Liver (tissue), 3 donors: ENCODE measurements around the gene SFXN5.

Source experiments
- CTCF ChIP-seq: fragments of 150-350 bp; IDR thresholded peaks from 2 replicates; pipeline ENCODE4 v1.5.1; 2017; ENCODE audit warnings: improper control_type of control experiment, low read depth, low read length; ENCODE audit not compliant: missing input control
- FOXA2 ChIP-seq: IDR thresholded peaks from 2 replicates; pipeline ENCODE4 v1.6.1; 2016; ENCODE audit warnings: antibody characterized with exemption
- GABPA ChIP-seq, 2 donors: IDR thresholded peaks in 1 of 2; conservative IDR thresholded peaks in 1 of 2; 2 replicates each; pipeline ENCODE4 v1.6.1; 2016; ENCODE audit warnings: antibody characterized with exemption in 2 of 2, mild to moderate bottlenecking in 1 of 2, moderate library complexity in 1 of 2
- YY1 ChIP-seq: IDR thresholded peaks from 2 replicates; pipeline ENCODE4 v1.6.1; 2016; ENCODE audit warnings: antibody characterized with exemption, mild to moderate bottlenecking
- ZBTB33 ChIP-seq: IDR thresholded peaks from 2 replicates; pipeline ENCODE4 v1.6.1; 2016; ENCODE audit warnings: antibody characterized with exemption
- donor health status: healthy.
- donor health status: healthy.

GRCh38 chr2:73000808-73001570 lies 70.5 kb downstream of the SFXN5 start:
- TF ChIP-seq CTCF (no peak), YY1 (peak; percentile 89), FOXA2 (peak; percentile 77), GABPA (IDR thresholded peaks at IDR 0.05 in 1 of 2, conservative IDR thresholded peaks at IDR 0.05 in 1 of 2) (peak in 1 of 2 donors; percentile 48), ZBTB33 (no peak)
